GM19455 (cell line): ENCODE results near the gene BTBD2.

ENCODE experiments used
- ATAC-seq: cut with Tn5 transposase; IDR thresholded peaks from one replicate; pipeline ENCODE4 v1.9.1; 2021; ENCODE audit not compliant: unreplicated experiment

BTBD2 gene

GRCh38 chr19:1968279-1969175, 47.0 kb downstream of the BTBD2 start:
- no peak for ATAC-seq

- ATAC-seq, result no peak
Measured at GRCh38 chr19:1967087-1967608, 48.4 kb downstream of the BTBD2 start.

- ATAC-seq, result no peak
Measured at GRCh38 chr19:1962674-1963073, 52.8 kb downstream of the BTBD2 start.

GRCh38 chr19:1961000-1961883, 54.3 kb downstream of the BTBD2 start:
- ATAC-seq, result no peak

GRCh38 chr19:1959928-1960589, 55.5 kb downstream of the BTBD2 start:
- ATAC-seq, result no peak

- ATAC-seq, result no peak
Measured at GRCh38 chr19:1957562-1958248, 57.8 kb downstream of the BTBD2 start.

GRCh38 chr19:1956868-1957492, 58.5 kb downstream of the BTBD2 start:
- no peak for ATAC-seq

- ATAC-seq, result no peak
Measured at GRCh38 chr19:1956122-1956494, 59.4 kb downstream of the BTBD2 start.

GRCh38 chr19:1955171-1956121, 60.1 kb downstream of the BTBD2 start:
- no peak for ATAC-seq

- ATAC-seq, result no peak
Measured at GRCh38 chr19:1954532-1954933, 61.0 kb downstream of the BTBD2 start.

GRCh38 chr19:1953441-1954094, 61.9 kb downstream of the BTBD2 start:
- no peak for ATAC-seq

- no peak for ATAC-seq
Measured at GRCh38 chr19:1953037-1953436, 62.5 kb downstream of the BTBD2 start.

GRCh38 chr19:1952635-1953034, 62.9 kb downstream of the BTBD2 start:
- no peak for ATAC-seq

GRCh38 chr19:1950640-1951039, 64.9 kb downstream of the BTBD2 start:
- no peak for ATAC-seq

- no peak for ATAC-seq
Measured at GRCh38 chr19:1949304-1950101, 66.0 kb downstream of the BTBD2 start.

- ATAC-seq, result no peak
Measured at GRCh38 chr19:1947651-1948209, 67.8 kb downstream of the BTBD2 start.

GRCh38 chr19:1945899-1946298, 69.6 kb downstream of the BTBD2 start:
- ATAC-seq, result no peak
